Osteoblast (primary cell): ENCODE data around the gene ANKRD12. TPM values are rescaled to one million over a fixed set of nuclear protein-coding genes. Genes with fewer than 3 reads are reported as not detected.
A peak's percentile ranks its signal among the peaks of the same experiment; 100 is the strongest.

Experiments used
- DNase-seq: peaks from one replicate; pipeline ENCODE4 v3.0.0; 2011; ENCODE audit warnings: low spot score, mixed read lengths; ENCODE audit not compliant: insufficient read length; ENCODE audit errors: missing footprints
- H2AFZ ChIP-seq: 2 replicates; pipeline ENCODE4 v1.6.0; 2011; ENCODE audit warnings: mild to moderate bottlenecking, low read length
- H3K27ac ChIP-seq: 2 replicates; pipeline ENCODE4 v1.5.1; 2011; ENCODE audit warnings: mild to moderate bottlenecking, low read depth, low read length, moderate library complexity
- H3K27me3 ChIP-seq: 2 replicates; pipeline ENCODE4 v1.6.0; 2012; ENCODE audit warnings: mild to moderate bottlenecking, control low read depth, inconsistent platforms, low read length, moderate library complexity; ENCODE audit not compliant: insufficient read depth
- H3K36me3 ChIP-seq: 2 replicates; pipeline ENCODE4 v1.5.1; 2011; ENCODE audit warnings: mild to moderate bottlenecking, low read length, control low read depth, moderate library complexity; ENCODE audit not compliant: insufficient read depth
- H3K4me1 ChIP-seq: 2 replicates; pipeline ENCODE4 v1.5.1; 2011; ENCODE audit warnings: mild to moderate bottlenecking, low read length, control low read depth, moderate library complexity; ENCODE audit not compliant: insufficient read depth
- H3K4me2 ChIP-seq: 2 replicates; pipeline ENCODE4 v1.6.0; 2011; ENCODE audit warnings: mild to moderate bottlenecking, low read length; ENCODE audit not compliant: insufficient read depth
- H3K4me3 ChIP-seq: fragments of 200-600 bp; sonication (generic); 3 replicates; pipeline ENCODE4 v1.5.1; 2012; ENCODE audit warnings: mild to moderate bottlenecking, low read length, inconsistent platforms; ENCODE audit not compliant: insufficient read depth
- H3K79me2 ChIP-seq: 2 replicates; pipeline ENCODE4 v1.6.0; 2012; ENCODE audit warnings: mild to moderate bottlenecking, low read length, control low read depth, inconsistent platforms; ENCODE audit not compliant: insufficient read depth
- H3K9me3 ChIP-seq: 2 replicates; pipeline ENCODE4 v1.5.1; 2011; ENCODE audit warnings: low read depth, low read length, control low read depth
- H4K20me1 ChIP-seq: 2 replicates; pipeline ENCODE4 v1.6.0; 2012; ENCODE audit warnings: mild to moderate bottlenecking, low read length, control low read depth; ENCODE audit not compliant: insufficient read depth
- total RNA-seq: library from RNA; depleted of rRNA; stranded (reverse); fragments of >200 nt; gene quantifications from 2 replicates; pipeline ENCODE4 v1.2.3, GENCODE V29; 2012
- TF ChIP-seq, protein P1 (sequence below): IDR thresholded peaks from 2 replicates; pipeline ENCODE4 v1.5.1; 2011; ENCODE audit warnings: mild to moderate bottlenecking, low read depth, low read length, moderate library complexity; ENCODE audit errors: extremely low read depth

Gene ANKRD12
- total RNA-seq, 1 donor = 47.8 TPM

DNA sequence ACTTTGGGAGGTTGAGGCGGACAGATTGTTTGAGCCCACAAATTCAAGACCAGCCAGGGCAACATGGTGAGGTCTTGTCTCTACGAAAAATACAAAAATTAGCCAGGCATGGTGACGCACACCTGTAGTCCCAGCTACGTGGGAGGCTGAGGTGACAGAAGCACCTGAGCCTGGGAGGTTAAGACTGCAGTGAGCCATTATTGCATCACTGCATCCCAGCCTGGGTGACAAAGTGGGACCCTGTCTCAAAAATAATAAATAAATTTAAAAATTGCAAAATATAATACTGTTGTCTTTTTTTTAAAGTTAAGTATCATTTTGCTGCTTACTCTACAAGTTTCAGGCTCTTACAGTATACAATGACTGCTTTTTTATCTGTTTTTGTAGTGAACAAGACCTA, 4.0 kb upstream of the ANKRD12 start:
- TF ChIP-seq, protein P1, sequence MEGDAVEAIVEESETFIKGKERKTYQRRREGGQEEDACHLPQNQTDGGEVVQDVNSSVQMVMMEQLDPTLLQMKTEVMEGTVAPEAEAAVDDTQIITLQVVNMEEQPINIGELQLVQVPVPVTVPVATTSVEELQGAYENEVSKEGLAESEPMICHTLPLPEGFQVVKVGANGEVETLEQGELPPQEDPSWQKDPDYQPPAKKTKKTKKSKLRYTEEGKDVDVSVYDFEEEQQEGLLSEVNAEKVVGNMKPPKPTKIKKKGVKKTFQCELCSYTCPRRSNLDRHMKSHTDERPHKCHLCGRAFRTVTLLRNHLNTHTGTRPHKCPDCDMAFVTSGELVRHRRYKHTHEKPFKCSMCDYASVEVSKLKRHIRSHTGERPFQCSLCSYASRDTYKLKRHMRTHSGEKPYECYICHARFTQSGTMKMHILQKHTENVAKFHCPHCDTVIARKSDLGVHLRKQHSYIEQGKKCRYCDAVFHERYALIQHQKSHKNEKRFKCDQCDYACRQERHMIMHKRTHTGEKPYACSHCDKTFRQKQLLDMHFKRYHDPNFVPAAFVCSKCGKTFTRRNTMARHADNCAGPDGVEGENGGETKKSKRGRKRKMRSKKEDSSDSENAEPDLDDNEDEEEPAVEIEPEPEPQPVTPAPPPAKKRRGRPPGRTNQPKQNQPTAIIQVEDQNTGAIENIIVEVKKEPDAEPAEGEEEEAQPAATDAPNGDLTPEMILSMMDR = no peak
- H3K79me2 ChIP-seq = peaks cover 22% of the 10 kb centered on the region
- DNase-seq = no peak
- H3K27me3 ChIP-seq = no peaks in the 10 kb centered on the region
- peaks cover 7% of the 10 kb centered on the region for H3K4me1 ChIP-seq
- H3K4me2 ChIP-seq = no peak overlapping the region
- H4K20me1 ChIP-seq = peaks cover 4% of the 10 kb centered on the region
- H3K36me3 ChIP-seq = peaks cover 53% of the 10 kb centered on the region
- H3K4me3 ChIP-seq = no peak overlapping the region
- no peaks in the 10 kb centered on the region for H3K9me3 ChIP-seq
- H2AFZ ChIP-seq = no peak overlapping the region
- no peak overlapping the region for H3K27ac ChIP-seq

DNA sequence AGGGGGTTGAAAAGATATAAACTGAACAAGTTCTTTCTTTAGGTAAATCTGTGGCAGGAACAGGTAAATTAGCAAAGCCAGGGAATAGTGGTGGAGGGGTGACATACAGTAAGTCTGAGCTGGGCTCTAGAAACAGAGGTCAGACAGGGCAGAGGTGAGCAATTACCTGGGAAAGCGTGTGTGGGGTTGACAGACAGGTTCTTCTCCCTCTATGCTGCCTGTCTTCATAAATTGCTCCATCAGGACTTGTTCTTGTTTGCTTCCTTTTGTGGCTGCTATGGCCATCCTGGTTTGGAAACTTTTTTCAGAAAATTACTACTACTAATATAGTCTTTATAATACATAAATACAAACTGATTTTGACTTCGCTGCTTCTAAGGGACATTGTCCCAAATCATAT, 3.4 kb upstream of the ANKRD12 start:
- H3K27ac ChIP-seq = no peak overlapping the region
- H3K27me3 ChIP-seq = no peaks in the 10 kb centered on the region
- H2AFZ ChIP-seq = no peak overlapping the region
- peaks cover 26% of the 10 kb centered on the region for H3K79me2 ChIP-seq
- peaks cover 4% of the 10 kb centered on the region for H4K20me1 ChIP-seq
- no peak for DNase-seq
- peaks cover 7% of the 10 kb centered on the region for H3K4me1 ChIP-seq
- no peaks in the 10 kb centered on the region for H3K9me3 ChIP-seq
- no peak overlapping the region for H3K4me3 ChIP-seq
- TF ChIP-seq, protein P1 = no peak
- H3K4me2 ChIP-seq = no peak overlapping the region
- H3K36me3 ChIP-seq = peaks cover 47% of the 10 kb centered on the region

DNA sequence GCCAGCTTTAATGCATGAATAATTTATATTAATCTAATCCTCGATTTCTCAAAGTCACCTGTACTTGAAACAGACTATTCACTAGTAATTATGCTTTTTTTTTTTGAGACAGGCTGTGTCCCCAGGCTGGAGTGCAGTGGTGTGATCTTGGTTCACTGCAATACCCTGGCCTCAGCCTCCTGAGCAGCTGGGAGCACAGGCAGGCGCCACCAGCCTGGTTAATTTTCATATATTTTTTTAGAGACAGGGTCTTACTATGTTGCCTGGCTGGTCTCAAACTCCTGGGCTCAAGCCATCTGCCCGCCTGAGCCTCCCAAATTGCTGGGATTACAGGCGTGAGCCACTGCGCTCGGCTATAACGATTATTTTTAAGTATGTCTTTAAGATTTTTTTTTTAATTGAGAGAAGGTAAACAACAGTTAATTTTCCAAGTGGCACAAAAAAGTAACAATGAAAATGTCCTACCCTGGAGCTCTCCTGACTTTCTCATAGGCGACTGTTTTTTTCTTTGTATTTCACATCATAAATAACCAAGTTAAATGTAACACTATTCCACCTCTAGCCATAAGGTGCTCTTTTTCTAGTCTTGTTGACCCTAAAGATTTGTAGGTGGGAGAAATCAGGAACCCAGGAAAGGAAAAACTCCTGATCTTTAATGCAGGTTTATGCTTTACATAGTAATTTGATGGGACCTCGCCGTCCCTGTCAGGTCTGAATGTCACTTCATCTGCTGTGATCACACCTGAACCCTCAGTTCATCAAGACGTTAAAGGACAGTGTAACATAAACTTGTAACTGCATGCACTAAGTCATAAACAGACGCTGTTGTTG, 1.3 kb upstream of the ANKRD12 start:
- H3K4me3 ChIP-seq = peak overlapping the region; percentile 73
- peaks cover 4% of the 10 kb centered on the region for H4K20me1 ChIP-seq
- H2AFZ ChIP-seq = peak overlapping the region; percentile 84
- DNase-seq = peak; percentile 27
- H3K79me2 ChIP-seq = peaks cover 44% of the 10 kb centered on the region
- TF ChIP-seq, protein P1 = no peak
- H3K36me3 ChIP-seq = peaks cover 27% of the 10 kb centered on the region
- no peaks in the 10 kb centered on the region for H3K27me3 ChIP-seq
- peaks cover 25% of the 10 kb centered on the region for H3K4me1 ChIP-seq
- no peaks in the 10 kb centered on the region for H3K9me3 ChIP-seq
- peak overlapping the region; percentile 72 for H3K27ac ChIP-seq
- H3K4me2 ChIP-seq = peak overlapping the region; percentile 86

DNA sequence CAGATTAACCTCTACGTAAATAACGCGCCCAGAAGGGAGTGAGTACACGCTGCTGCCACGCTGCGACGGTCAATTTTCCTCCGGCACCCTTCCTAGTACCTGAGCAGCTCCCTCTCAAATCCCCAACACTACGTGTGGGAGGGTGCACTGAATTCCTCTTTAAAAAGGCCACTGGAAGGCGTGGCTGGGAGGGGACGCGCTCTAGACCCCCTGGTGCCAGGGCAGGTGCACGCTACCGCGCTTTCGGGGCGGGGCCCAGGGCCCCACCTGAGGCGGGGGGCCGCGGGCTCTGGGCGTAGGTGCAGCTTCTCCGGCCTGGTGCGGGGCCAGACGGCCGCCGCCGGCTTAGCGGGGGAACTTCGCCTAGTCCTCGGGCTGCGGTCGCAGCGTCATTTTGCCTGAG, 668 bp upstream of the ANKRD12 start:
- Histone ChIP-seq H3K27me3 (no peaks in the 10 kb centered on the region), H3K36me3 (peaks cover 23% of the 10 kb centered on the region), H2AFZ (peak overlapping the region; percentile 84), H3K4me2 (peak overlapping the region; percentile 86), H3K4me3 (peak overlapping the region; percentile 73), H3K79me2 (peaks cover 50% of the 10 kb centered on the region), H4K20me1 (peaks cover 6% of the 10 kb centered on the region), H3K4me1 (peaks cover 31% of the 10 kb centered on the region), H3K9me3 (no peaks in the 10 kb centered on the region), H3K27ac (peak overlapping the region; percentile 72)
- DNase-seq = peak; percentile 85
- TF ChIP-seq, protein P1 = no peak
